Hepatic stellate cell (primary cell): Measurements from ENCODE around the gene DEGS2.
"Not testable (repeated sequence)": the region's sequence is repeated elsewhere in the genome, so short reads cannot be mapped to it uniquely, and the experiment has no call there.

Source experiments
- DNase-seq: peaks from one replicate; pipeline ENCODE4 v3.0.0; 2011; ENCODE audit warnings: low spot score

The DEGS2 gene

GRCh38 chr14:100159094-100159864, at the start of gene DEGS2:
Gene DEGS2, minus strand, starts transcription at chr14:100159645. Its CDS starts 58 bp downstream, at chr14:100159587.
- no peak for DNase-seq

DNA sequence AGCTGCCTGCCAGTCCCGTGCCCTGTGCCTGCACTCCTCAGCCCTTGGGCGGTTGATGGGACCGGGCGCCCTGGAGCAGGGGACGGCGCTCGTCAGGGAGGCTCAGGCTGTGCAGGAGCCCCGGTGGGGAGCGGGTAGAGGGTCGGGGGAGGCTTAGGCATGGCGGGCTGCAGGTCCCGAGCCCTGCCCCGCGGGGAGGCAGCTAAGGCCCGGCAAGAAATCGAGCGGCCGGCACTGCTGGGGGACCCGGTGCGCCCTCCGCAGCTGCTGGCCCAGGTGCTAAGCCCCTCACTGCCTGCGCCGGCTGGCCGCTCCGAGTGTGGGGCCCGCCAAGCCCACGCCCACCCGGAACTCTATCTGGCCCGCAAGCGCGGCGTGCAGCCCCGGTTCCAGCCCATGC, 48.7 kb upstream of the DEGS2 start:
- DNase-seq, result not testable (repeated sequence)

DNA sequence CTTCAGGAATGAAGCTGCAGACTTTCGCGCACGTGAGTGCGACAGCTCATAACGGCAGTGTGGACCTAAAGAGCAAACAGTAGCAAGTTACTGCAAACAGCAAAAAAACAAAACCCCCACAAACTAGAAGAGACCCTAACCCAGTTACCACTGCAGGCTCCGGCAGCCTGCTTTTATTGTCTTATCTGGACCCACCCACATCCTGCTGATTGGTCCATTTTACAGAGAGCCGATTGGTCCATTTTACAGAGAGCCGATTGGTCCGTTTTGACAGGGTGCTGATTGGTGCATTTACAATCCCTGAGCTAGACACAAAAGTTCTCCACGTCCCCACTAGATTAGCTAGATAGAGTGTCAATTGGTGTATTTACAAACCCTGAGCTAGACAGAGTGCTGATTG, 48.1 kb upstream of the DEGS2 start:
- DNase-seq, result not testable (repeated sequence)

DNA sequence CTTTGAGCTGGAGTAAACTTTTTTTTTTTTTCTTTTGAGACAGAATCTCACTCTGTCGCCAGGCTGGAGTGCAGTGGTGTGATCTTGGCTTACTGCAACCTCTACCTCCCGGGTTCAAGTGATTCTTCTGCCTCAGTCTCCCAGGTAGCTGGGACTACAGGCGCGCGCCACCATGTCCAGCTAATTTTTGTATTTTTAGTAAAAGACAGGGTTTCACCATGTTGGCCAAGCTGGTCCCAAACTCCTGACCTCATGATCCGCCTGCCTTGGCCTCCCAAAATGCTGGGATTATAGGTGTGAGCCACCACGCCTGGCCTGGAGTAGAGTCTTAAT, 45.4 kb upstream of the DEGS2 start:
- not testable (repeated sequence) for DNase-seq

GRCh38 chr14:100203962-100204834, 44.8 kb upstream of the DEGS2 start:
- DNase-seq, result no peak

- no peak for DNase-seq
These were observed 43.7 kb upstream of the DEGS2 start for GRCh38 chr14:100203146-100203545.

DNA sequence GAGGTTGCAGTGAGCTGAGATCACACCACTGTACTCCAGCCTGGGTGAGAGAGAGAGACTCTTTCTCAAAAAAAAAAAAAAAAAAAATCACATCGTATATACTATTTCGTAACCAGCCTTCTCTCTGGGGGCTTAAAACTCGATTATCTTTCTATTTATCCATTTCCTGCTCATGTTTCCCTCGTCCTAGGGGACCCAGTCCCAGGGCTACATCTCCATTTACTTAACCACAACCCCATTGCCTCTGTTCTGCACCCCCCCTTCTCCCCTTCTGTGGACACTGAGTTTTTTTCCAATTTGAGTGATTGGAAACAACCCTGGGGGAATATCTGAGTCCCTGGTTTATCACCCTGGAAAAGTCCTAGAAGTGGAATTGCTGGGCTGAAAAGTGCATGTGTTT, 43.3 kb upstream of the DEGS2 start:
- DNase-seq, result no peak

GRCh38 chr14:100201701-100202100, 42.3 kb upstream of the DEGS2 start:
- no peak for DNase-seq

- DNase-seq, result no peak
These were observed 40.9 kb upstream of the DEGS2 start for GRCh38 chr14:100200311-100200710.

DNA sequence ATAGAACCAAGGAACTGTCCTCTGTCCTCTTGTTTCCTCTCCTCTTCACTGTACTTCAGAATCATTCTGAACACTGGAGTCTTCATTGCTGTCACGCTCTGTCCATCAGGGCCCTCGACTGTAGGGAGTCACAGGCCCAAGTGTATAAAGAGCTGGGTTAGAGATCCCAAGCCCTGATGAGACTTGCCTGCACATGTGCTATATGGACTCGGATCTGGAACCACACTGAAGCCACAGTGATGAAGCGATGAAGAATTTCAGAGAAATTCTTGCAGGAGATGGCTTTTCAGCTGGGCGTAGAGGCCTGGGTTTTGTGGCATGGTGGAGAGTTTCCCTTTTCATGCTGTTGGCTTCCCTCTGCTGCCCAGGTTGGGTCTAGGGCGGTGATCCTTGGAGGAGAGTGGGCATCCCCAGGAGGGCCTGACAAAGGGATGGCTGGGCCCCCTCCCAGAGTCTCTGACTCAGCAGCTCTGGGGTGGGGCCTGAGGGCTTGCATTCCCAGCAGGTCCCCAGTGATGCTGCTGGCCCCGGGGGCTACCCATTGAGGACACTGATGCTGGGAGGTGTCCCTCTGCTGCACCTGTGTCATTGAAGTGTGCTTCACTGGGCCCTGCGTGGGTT, 39.9 kb upstream of the DEGS2 start:
- no peak for DNase-seq

GRCh38 chr14:100193417-100194357, 34.2 kb upstream of the DEGS2 start:
- DNase-seq, result no peak

DNA sequence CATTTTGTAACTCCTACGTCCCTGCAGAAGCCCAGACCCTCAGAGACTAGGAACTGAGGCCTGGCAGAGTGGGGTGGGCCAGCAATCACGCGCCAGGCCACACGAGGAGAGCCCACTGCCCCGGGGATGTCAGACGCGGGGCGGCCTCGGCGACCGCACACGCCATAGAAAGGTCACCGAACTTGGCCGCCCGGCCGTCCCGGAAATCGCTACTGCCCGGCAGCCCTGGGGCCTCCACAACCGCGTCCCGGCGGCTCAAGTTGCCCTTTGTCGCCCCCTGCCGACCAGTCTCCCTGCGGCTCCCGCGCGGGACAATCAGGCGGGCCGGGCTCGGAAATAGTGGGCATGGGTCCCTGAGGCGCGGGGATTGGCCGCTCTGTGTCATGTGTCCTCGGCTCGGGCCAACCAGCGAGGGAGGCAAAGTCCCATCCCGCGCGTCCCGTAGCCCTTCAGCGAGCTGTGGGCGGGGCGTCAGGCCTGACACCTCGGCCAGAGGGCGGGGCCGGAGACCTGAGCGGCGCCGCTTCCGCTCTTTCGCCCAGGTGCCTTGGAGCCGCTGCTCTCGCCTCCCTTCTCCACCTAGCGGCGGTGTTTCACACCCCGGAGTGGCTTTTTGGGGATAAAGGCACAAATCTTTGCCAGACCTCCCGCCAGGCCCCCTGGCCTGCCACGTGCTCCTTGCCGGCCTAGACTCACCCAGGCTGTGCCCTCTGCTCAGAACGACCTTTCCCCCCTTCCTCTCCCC, 33.4 kb upstream of the DEGS2 start:
- DNase-seq, result peak; percentile 99

GRCh38 chr14:100192250-100192671, 32.8 kb upstream of the DEGS2 start:
- DNase-seq, result no peak

DNA sequence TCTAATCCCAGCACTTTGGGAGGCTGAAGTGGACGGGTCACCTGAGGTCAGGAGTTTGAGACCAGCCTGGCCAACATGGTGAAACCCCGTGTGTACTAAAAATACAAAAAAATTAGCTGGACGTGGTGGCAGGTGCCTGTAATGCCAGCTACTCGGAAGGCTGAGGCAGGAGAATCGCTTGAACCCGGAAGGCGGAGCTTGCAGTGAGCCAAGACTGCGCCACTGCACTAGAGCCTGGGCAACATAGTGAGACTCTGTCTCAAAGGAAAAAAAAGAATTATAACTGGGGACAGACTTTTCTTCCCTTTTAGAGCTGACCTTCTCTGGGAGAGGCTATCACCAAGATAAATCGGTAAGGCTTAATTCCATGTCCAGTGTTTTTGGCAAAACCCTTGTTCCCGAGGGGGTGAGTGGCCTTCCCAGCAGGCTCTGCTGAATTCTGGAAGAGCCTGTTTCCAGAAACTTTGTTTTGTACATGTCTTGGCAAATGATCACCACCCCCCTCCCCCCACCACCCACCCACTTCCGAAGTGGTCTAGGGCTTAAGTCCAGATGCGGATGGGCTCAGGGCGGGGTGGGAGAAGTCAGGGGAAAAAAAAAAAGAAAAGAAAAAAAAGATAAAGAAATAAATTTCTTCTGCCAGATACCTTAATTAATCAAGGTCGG, 32.3 kb upstream of the DEGS2 start:
- DNase-seq, result no peak

- no peak for DNase-seq
These were observed 30.7 kb upstream of the DEGS2 start for GRCh38 chr14:100190126-100190525.

DNA sequence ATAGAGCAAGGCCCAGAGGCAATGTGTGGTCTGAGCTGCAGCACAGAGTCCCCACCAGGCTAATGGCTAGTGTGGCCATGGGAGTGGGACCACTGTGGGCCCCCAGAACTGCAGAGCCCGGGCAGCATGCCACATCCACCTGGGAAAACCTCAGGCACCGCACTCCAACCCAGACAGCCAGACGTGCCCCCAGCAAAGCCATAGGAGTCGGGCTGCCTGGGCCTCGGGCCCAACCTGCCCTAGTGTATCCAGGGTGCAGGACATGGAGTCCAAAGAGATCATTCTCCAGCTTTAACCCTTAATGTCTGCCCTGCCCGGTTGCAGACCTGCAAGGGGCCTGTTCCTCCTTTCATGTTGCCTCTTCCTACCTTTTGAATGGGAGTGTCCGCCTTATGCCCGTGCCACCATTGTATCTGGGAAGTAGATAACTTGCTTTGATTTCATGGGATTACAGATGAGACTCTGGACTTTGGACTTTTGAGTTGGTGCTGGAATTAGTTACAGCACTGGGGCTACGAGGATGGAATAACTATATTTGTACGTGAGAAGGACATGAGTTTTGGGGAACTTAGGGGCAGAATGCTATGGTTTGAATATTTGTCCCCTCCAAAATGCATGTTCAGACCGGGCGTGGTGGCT, 29.1 kb upstream of the DEGS2 start:
- no peak for DNase-seq

DNA sequence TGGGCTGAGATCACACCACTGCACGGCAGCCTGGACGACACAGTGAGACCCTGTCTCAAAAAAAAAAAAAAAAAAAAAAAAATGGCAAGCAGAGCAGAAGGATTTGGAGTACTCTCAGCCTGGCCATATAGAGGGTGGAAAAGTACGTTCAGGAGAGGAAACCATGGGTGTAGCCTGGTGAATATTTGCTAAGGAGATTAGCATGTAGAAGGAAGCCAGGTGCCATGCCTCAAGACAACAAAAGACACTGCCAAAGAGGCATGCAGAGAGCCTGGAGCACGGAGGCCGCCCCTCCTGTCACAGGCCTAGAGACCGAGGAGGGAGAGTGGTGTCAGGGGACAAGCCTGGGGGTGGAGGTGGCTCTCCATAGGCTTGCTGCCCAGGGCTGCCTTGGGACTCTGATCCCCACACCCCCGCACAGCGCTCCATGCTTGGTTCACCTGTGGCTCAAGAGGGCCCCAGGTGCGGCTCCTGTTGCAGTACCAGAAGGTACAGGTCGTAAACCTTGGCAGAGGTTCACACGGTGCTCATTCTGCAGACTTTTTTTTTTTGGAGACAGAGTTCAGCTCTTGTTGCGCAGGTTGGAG, 27.9 kb upstream of the DEGS2 start:
- DNase-seq, result no peak

DNA sequence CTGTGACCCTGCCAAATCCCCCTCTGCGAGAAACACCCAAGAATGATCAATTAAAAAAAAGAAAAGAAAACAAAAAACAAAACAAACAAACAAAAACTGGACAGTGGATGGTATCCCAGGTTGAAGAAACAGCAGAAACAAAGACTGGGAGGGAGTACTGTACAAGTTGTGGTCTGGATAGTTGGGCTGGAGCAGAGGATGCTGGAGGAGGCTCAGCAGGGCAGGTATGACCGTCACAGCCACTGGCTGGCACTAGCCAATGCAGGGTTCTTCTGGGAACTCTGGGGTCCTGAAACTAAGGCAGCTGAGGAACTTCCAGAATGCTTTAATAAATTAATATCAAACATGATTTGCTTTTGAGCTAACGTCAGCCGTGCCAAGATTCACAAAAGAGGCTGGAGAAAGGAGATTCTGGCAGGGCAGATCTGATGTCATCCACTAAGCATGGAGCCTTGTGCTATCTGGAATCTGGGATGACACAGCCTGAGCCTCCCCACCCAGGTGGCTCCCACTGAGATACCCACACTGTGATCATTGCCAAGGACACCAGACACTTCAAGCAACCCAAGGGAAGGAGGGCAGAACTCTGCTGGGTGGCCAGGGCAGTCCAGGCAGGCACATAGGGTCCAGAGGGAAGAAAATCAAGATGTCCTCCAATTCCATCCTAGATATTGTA, 22.6 kb upstream of the DEGS2 start:
- not testable (repeated sequence) for DNase-seq

- not testable (repeated sequence) for DNase-seq
These were observed 21.2 kb upstream of the DEGS2 start for GRCh38 chr14:100180671-100181070.
